DMS53 treated with DMSO at 0.1 percent for 48 hours (cell line): ENCODE results near the gene PPM1F.
A peak's percentile ranks its signal among the peaks of the same experiment; 100 is the strongest.

Source experiments
- DNase-seq: peaks from one replicate; lab custom pipeline; 2025; ENCODE audit not compliant: unreplicated experiment; lab: John Stamatoyannopoulos, UW

PPM1F gene

GRCh38 chr22:21977814-21978213 lies 25.2 kb upstream of the PPM1F start:
- no peak for DNase-seq

DNA sequence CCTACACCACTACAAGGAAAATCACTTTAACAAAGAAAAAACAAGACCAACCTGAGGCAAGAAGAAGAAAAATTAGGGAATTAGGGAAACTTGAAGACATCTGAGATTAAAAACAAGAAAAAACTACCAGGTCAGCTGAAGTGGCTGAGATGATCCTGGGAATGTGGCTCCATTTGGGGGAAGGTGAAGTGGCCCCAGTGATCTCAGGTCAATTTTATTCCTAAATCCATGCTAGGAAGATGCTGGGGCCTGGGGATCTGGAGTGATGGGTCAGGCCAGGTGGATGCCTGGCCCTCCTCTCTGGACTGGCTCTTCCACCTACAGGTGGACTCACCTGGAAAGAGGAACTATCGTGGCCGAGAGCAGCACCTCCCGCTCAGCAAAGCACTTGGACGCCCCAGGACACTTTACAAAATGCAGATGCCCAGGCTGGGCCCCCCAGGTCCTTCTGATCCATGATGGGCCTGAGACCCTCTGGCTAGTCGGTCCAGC lies 23.3 kb upstream of the PPM1F start:
- no peak for DNase-seq

DNA sequence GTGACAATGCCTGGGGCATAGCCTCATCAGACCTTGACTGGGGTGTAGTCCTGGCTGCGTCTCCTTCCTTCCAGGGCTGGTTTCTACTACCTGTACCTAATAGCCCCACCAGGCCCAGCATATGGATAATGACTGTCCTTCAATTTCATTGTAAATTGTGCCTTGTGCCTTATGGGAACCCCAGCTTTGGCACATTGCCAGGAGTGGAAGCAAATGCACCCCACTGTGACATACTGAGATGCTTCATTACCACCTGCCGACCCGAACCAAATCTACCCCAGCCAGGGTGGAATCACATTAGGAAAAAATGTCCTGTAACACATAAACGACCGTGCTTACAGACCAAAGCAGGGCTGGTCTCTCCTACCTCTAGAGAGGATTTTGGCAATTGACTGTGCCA lies 22.6 kb upstream of the PPM1F start:
- no peak for DNase-seq

DNA sequence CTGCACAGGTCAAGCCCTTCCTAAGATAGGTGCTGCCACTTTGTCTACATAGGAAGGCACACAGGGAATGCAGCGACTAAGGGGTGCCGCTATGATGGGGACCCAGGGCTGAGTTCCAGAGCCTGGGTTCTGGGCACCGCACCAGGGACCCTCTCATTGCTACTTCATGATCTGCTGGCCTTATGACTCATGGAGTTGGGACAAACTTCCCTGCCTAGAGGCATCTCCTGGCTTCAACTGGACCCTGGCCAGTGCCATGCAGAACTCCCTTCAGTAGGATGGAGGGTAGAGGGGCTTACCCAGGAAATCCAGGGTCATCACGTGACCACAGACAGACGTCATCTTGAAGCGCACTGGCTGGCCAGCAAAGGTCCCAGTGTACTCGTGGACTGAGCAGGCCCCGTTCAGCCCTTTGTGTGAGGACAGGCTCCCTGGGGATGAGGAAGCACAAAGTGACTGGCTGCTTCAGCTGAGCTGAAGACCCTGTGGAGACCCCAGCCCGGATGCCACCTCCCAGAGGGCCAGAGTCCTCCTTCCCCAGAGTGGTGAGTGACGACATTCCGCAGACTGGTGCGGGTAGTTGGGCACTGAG lies 21.5 kb upstream of the PPM1F start:
- DNase-seq, result no peak

DNA sequence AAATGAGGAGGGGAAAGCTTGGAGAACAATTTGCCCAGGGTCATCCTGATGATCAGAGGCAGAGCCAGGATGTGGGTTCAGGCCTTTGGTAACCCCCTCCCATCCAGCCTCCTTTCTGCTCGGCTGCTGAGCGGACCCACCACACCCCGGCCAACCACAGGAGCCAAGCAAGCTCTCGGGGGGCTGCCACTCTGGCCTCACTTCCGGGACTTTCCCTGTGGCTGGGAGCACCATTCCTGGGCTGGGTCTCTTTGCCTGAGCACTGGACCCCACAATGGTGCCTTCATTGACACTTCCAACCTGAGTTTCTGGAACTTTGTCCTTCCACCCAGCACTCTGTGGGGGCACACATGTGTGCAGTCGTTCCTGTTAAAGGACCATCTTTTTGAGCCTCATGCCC lies 20.2 kb upstream of the PPM1F start:
- no peak for DNase-seq

GRCh38 chr22:21972293-21972779 lies 19.7 kb upstream of the PPM1F start:
- DNase-seq, result no peak

DNA sequence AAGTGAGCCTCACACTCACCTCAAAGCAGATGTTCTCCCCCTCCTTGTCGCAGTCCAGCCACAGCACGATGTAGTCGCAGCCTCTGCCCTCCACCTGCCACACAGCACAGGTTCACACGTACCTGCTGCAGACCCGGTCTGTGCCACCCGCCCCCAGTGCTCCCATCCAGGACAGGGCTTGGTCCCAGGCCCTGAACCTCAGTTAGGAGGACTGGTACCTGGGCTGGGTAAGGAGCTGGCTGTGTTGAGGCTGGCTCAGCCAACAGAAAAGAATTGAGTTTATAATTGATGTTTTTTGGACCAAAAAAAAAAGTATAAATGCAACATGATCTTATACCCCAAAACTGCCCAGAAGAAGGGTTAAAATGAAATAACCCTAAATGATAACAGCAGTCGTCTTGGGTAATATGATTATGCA lies 19.2 kb upstream of the PPM1F start:
- DNase-seq, result no peak

- DNase-seq, result no peak
Measured at GRCh38 chr22:21970800-21971617, 18.4 kb upstream of the PPM1F start.

DNA sequence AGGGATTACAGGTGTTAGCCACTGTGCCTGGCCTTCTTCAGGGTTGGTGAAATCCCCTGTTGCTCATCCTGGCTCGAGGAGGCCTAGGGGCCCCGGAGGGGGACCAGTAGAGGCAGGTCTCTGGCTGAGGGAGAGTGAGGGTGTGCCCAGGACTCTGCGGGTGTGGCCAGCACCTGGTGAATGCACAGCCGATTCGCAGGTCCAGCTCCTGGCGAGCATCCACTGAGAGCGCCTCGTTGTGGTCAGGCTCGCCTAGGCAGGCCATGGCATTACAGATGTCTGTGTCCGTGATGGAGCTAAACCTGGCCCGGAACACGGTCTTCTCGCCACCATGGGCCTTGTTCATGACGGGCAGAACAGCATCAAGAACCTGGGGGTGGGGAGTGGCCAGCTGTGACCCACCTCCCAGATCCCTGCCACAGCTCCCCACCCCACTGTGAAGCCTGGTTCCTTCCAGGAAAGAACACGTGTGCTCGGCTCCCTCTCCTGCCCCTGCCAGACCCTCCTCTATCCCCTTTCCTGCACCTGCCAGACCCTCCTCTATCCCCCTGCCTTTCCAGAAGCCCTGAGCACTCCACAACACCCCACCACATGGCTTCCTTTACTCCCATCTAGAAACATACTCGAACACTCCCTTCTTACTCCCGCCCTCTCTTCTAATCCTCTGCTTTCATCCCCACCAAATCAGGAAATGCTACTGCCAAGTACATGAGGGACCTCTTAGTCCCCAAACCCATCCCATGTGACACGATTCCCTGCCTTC lies 17.6 kb upstream of the PPM1F start:
- DNase-seq, result no peak

DNA sequence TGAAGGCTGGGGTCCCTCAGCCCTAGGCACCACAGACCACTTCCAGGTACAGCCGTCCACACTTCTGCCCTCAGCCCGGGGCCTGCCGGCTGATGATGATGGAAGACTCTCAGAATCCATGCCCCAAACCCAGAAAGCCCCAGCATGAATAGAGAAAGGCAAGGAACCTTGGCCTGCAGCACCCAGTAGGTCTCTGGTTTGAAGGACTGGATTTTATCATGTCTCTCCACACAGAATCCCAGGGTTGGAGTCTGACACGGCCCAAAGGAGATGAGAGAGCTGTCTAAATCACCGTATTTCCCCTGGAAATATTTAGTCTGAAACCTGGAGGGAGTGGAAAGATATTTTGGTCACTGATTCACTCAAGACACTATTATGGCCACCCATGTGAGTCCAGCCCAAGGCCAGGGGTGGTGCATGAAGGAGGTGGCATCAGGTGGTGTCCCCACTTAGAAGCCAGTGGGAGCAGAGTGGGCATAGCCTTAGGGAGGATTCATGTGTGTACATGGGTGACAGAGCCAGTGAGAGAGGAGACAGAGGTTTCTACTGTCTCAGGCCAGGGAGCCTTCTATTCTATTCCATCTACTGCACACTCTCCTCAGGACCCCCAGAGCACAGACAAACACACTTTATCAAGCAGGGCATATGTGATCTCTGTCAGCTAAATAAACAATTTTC lies 15.9 kb upstream of the PPM1F start:
- DNase-seq, result no peak

GRCh38 chr22:21967693-21968271 lies 15.1 kb upstream of the PPM1F start:
- DNase-seq, result no peak

DNA sequence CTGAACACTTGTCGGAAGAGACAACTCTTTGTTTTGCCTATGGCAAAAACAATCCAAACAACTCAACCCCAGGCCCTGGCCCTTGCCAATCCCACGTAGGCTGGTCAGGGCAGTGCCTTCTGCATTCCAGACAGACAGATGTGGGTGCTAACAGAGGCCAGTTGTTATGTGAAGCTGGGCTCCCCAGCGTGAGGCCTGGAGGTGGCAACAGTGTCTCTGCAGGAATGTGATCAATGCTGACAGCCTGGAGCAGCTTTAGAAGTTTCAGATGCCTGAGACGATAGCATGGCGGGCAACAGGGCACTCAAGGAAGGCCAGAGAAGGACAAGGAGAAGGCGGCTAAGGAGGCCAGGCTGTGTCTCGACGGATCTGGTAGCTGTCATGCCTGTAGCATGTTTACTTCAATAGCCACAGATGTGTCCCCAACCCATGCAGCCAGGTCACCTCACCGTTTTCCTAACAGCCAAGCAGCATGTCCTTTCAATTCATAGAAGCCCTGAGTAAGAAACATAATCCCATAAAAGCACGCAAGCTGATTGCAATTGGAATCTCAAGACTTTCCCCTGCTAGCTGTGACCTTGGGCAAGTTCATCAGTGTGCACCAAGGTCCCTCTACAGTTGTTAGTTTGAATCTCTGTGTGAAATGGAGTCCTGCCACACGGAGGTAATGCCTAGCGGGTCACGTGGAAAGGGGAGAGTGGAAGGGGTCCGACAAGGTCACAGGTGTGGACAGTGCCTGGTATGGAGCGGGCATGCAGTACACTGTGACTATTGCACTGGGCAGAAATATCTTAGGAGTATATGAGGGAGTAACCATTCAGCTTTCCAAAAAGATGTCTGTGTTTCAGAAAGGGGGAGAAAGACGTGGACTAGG lies 14.2 kb upstream of the PPM1F start:
- no peak for DNase-seq

GRCh38 chr22:21965762-21966288 lies 13.2 kb upstream of the PPM1F start:
- DNase-seq, result no peak

DNA sequence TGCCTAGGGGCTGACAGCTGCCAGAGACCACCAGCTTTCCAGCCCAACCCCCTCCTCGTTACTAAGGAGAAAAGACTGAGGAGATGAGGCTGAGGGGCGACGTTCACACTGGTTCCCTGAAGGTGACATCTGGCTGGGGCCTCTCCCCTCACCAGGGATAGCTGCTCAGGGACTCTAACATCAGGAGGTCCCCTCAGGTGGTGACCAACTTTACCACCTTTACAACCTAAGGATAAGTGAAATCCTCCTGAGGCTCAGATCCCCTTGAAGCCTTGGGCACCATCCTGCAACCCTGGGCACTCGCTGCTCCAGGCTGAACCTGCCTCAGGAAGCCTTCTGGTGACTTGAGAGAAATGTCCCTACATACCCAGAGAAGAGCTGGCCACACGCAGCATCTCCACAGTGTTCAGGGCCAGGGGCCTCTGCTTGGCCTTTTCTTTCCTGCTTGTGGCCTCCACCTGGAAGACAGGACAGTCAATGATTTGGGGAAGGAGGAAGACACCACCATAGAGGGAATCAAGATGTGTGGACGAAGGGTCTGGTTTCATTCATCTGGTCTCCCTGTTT lies 12.4 kb upstream of the PPM1F start:
- DNase-seq, result no peak

DNA sequence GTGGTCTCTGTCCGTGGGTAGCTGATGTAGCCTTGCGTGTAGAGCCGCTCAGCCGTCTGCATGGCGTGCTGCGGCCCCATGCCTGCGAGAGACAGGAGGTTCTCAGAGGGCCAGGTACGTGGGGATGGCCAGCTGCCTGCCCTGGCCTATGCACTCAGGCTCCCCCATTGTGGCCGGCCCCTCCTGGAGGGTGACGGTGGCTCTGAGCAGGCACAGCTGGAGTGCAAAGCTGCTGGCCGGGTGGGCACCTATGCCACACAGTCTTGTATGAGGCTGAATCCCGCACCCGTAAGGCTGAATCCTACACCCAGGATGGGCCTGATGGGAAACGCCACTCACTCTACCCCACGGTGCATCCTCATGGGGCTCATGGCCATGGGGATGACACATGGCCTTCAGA lies 11.6 kb upstream of the PPM1F start:
- DNase-seq, result no peak

DNA sequence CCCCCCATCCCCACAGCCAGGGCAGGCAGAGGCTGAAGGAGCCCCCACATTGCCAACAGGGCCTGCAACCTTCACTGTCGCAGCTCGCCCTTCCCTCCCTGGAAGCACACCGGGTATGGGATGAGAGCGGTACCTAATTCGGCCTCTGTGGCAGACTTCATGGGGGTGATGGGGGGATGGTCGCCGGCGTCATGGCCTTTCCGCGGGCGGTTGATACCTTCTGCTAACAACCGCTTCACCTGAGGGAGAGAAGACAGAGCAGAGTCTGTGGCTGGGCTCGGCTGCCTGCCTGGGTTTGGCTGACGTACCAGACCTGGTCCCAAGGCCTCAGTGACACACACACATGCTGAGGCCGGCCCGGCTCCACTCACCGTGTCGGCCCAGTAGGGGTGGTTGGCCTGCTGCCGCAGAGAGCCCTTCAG lies 11.2 kb upstream of the PPM1F start:
- no peak for DNase-seq

DNA sequence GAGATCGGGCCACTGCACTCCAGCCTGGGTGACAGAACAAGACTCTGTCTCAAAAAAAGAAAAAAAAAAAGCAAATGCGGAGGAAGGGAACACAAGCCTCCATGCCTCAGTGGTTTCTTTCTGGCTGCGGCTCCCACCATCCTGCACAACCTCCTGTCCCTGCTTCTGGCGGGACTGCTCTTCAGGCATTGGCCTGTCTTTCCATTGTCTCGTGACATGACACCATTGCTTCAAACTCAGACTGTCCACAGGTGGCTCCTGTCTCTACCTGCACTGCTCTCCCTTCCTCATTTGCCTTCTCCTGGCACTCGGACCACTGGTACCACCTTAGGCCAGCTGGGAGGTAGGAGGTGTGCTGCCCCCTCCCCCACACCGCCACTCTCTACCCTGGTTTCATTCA lies 10.6 kb upstream of the PPM1F start:
- DNase-seq, result no peak

DNA sequence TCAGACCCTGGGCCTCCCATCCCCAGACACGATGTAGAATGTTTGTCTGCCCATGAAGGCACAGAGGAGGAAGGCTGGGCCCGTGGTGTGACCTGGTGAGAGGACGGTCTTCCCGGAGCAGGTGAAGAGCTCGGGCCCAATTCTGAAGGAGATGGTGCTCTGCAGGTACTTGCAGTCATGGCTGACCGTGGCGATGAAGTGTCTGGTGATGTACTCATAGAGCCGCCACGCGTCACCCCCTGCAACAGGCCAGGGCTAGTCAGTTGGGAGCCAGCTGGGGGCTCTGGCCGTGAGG lies 10.0 kb upstream of the PPM1F start:
- DNase-seq, result no peak

- DNase-seq, result peak; percentile 0
Measured at GRCh38 chr22:21961886-21962654, 9.4 kb upstream of the PPM1F start.
